ENCODE results near the gene SMAD5. TPM values are rescaled to one million over a fixed set of nuclear protein-coding genes. Genes with fewer than 3 reads are reported as not detected.

SMAD5 gene
- total RNA-seq, 4 donors from 2014 or later = 41.1 to 55.6 (median 43.7) TPM

GRCh38 chr5:136094189-136094912, 38.3 kb upstream of the SMAD5 start:
- no peak for TF ChIP-seq CTCF (IDR thresholded peaks at IDR 0.05; ENCODE audit: low read depth)

- no peak for TF ChIP-seq CTCF (IDR thresholded peaks at IDR 0.05; ENCODE audit: low read depth)
These were observed 37.6 kb upstream of the SMAD5 start for GRCh38 chr5:136094913-136095641.

- TF ChIP-seq CTCF (IDR thresholded peaks at IDR 0.05; ENCODE audit: low read depth) = no peak
These were observed 34.5 kb upstream of the SMAD5 start for GRCh38 chr5:136098176-136098575.

GRCh38 chr5:136099870-136100269, 32.8 kb upstream of the SMAD5 start:
- TF ChIP-seq CTCF (IDR thresholded peaks at IDR 0.05; ENCODE audit: low read depth) = no peak

- TF ChIP-seq CTCF (IDR thresholded peaks at IDR 0.05; ENCODE audit: low read depth) = no peak
These were observed 30.8 kb upstream of the SMAD5 start for GRCh38 chr5:136101884-136102283.

GRCh38 chr5:136103118-136103517, 29.5 kb upstream of the SMAD5 start:
- TF ChIP-seq CTCF (IDR thresholded peaks at IDR 0.05; ENCODE audit: low read depth) = no peak

- TF ChIP-seq CTCF (IDR thresholded peaks at IDR 0.05; ENCODE audit: low read depth) = no peak
These were observed 28.2 kb upstream of the SMAD5 start for GRCh38 chr5:136104306-136104965.
